HG03095 (cell line): ENCODE measurements around the gene IFNK.

Experiments used
- ATAC-seq: cut with Tn5 transposase; IDR thresholded peaks from one replicate; pipeline ENCODE4 v1.9.1; 2021; ENCODE audit warnings: moderate library complexity; ENCODE audit not compliant: unreplicated experiment

IFNK gene

GRCh38 chr9:27510780-27511179 lies 13.3 kb upstream of the IFNK start:
- no peak for ATAC-seq

GRCh38 chr9:27511771-27512170 lies 12.3 kb upstream of the IFNK start:
- ATAC-seq: no peak

GRCh38 chr9:27514551-27514950 lies 9.5 kb upstream of the IFNK start:
- no peak for ATAC-seq

- no peak for ATAC-seq
Observed at GRCh38 chr9:27518006-27518405, 6.1 kb upstream of the IFNK start.

- no peak for ATAC-seq
Observed at GRCh38 chr9:27518809-27519208, 5.3 kb upstream of the IFNK start.

- no peak for ATAC-seq
Observed at GRCh38 chr9:27519466-27520465, 4.3 kb upstream of the IFNK start.

GRCh38 chr9:27520986-27521385 lies 3.1 kb upstream of the IFNK start:
- ATAC-seq: no peak

GRCh38 chr9:27523141-27523540 lies 949 bp upstream of the IFNK start:
- ATAC-seq: no peak

- ATAC-seq: no peak
Observed at GRCh38 chr9:27527702-27528075, 3.6 kb downstream of the IFNK start.

- ATAC-seq: peak; percentile 57
Observed at GRCh38 chr9:27528076-27528885, 4.2 kb downstream of the IFNK start.

- peak; percentile 38 for ATAC-seq
Observed at GRCh38 chr9:27528886-27529315, 4.8 kb downstream of the IFNK start.

GRCh38 chr9:27529316-27530278 lies 5.5 kb downstream of the IFNK start, which contains the start of gene MOB3B:
Gene MOB3B (minus strand): TSS chr9:27529814. CDS start chr9:27455550, 74,264 bp downstream.
- peak; percentile 68 for ATAC-seq

- no peak for ATAC-seq
Observed at GRCh38 chr9:27530915-27531755, 7.0 kb downstream of the IFNK start.

GRCh38 chr9:27532046-27532445 lies 8.0 kb downstream of the IFNK start:
- no peak for ATAC-seq

- no peak for ATAC-seq
Observed at GRCh38 chr9:27533311-27533710, 9.2 kb downstream of the IFNK start.

- no peak for ATAC-seq
Observed at GRCh38 chr9:27534131-27534530, 10.0 kb downstream of the IFNK start.

- ATAC-seq: no peak
Observed at GRCh38 chr9:27534658-27535209, 10.6 kb downstream of the IFNK start.

- peak; percentile 38 for ATAC-seq
Observed at GRCh38 chr9:27535701-27536118, 11.6 kb downstream of the IFNK start.

GRCh38 chr9:27536168-27536567 lies 12.1 kb downstream of the IFNK start:
- no peak for ATAC-seq
